Breast epithelium (tissue), 3 donors: ENCODE data around the gene HDAC8.

Experiments
- CTCF ChIP-seq, 3 donors: fragments of 450-650 bp; IDR thresholded peaks; one replicate each; pipeline ENCODE4 v1.5.1; 2016 to 2017; ENCODE audit warnings: antibody characterized with exemption in 3 of 3, mild to moderate bottlenecking in 3 of 3, moderate library complexity in 3 of 3
- POLR2A ChIP-seq: fragments of 450-650 bp; IDR thresholded peaks from one replicate; pipeline ENCODE4 v1.6.1; 2016; ENCODE audit warnings: antibody characterized with exemption, mild to moderate bottlenecking, moderate library complexity
- POLR2AphosphoS5 ChIP-seq, 3 donors: sonication (generic); formaldehyde crosslinking; IDR thresholded peaks; one replicate each; pipeline ENCODE4 v1.6.1; 2017; ENCODE audit warnings: antibody characterized with exemption in 3 of 3

- TF ChIP-seq CTCF (IDR thresholded peaks at IDR 0.05), result no peak
- no peak for TF ChIP-seq POLR2A
- no peak for TF ChIP-seq POLR2AphosphoS5 (IDR thresholded peaks at IDR 0.05)
Measured at GRCh38 chrX:72280321-72280845, 292.3 kb downstream of the HDAC8 start.
